ENCODE data around the gene ZNF76.

Gene ZNF76

DNA sequence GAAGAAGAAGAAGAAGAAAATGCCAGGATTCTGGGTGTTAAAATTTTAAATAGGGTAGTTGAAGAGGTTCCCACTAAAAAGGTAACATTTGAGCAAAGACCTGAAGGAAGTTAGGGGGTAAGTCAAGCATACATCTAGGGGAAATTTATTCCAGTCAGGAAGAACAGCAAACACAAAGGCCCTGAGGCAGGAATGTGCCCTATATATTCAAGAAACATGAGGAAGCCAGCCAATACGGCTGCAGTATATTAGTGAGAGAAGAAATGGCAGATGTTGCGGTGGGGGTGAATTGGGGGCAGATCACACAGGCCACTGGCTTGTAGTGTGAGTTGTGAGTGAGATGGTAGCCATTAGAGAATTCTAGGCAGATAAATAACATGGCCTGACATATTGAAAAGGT, 6.0 kb downstream of the ZNF76 start:
- no peak for DNase-seq

DNA sequence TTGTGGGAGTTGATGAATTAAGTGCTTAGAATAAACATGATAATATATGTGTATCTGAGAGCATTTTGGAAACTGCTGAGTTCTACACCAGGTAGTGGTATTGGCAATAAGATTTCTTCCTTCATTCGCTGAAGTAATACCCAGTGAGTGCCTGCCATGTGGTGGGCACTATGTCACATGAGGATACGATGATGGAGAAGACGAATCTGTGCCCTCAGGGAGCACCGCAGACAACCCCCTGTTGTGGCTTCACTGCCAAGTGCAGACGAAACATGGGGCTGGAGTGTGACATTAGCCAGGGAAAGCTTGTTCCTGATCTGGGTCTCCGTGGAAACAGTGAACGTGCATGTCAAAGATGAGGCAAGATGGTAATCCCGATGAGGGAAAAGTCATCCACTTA, 7.9 kb downstream of the ZNF76 start:
- no peak for DNase-seq

DNA sequence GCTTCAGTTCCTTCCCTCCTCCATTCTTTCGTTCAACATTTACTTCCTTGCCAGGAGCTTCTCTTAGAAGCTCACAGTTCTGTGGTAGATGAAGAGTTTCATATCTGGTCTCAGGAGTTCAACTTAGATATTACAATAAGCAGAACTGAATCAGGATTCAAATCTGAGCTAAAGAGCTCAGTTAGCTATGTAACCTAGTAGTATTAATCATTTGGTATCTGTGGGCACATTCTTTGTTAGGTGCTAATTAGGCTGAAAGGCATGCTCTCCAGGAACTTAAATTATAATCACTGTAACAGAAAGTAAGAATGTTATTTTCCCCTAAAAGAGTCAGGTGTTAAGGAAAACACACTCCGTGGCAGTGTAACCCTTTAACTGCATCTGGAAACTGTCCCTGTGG, 8.4 kb downstream of the ZNF76 start:
- DNase-seq, result no peak

DNA sequence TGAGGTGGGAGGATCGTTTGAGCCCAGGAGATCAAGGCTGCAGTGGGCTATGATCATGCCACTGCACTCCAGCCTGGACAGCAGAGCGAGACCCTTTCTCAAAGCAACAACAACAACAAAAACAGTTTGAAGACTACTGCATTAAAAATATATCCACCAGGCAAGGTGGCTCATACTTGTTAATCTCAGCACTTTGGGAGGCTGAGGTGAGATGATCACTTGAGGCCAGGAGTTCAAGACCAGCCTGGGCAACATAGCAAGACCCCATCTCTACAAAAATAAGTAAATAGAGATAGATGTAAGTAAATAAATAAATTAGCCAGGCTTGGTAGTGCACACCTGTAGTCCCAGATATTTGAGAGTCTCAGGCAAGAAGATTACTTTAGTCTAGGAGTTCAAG, 12.5 kb downstream of the ZNF76 start:
- no peak for DNase-seq

DNA sequence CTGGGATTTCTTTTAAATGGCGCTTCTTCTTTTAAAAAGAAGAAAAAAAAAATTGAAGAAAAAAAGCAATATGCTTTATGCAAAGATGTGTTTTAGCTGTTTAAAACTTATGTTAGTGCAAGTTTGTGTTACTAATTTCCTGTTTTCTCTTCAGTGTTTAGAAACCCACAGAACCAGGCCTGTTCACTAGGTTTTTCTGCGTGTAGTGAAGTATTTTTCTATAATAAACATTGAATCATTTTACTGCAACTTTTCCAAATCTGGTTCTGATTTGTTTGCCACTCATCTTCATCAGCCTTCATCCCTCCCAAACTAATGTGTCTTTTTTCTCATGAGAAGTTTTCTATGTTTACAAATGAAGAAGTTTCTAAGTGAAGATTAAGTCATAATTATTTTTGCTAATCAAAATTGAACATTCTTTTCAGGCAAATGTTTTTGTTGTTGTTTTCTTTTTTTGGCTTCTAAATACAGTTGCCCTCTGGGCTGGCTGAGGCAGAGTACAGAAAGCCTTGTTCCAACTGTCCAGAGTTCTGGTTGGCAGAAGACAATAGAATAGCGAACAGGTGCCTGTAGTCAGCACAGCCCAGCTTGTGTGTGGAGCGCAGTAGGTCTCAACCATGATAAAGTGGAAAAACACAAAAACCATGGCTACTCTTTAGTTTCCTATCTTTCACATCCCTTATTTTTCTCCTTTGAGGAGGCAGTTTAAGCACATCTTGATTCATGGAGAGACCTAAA, 14.5 kb downstream of the ZNF76 start:
- no peak for DNase-seq

DNA sequence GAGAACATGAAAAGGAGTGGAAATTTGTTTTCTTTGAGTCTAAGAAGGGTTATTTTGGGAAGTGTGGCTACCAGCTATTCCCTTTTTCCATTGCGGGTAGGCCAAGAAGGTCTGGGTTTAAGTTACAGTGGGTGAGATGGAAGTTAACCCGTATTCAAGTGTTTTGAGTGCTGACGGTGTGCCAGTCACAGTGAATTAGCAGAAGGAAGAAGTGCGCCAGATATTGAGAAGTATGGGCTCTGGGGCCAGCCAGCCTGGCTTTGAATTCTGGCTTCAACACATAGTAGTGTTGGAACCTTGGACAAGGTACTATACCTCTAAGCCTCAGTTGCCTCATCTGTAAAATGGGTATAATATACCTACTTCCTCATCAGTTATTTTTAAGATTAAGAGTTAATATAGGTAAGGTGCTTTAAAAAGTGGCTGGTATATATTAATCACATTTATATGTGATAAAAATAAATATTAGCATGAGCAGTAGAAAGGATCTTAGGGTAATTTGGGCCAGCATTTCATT, 16.3 kb downstream of the ZNF76 start:
- DNase-seq, result no peak

DNA sequence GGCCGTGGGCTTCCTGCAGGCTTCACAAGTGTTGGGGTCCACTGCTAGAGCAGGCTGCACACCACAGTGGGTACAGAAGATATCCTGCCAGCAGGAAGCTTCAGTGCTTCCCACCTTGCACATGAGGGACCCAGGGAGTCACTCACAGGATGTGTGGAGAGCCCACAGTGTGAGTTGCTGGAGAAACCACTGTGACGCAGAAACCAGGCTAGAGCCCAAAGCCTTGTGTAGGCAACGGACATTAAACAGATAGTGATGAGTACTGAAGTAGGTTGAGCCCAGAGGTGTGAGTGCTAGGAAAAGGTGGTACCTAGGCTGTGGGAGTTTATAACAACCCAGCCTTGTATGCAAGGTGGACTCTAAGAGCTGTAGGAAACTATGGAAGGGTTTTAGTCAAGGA, 19.2 kb downstream of the ZNF76 start:
- no peak for DNase-seq

DNA sequence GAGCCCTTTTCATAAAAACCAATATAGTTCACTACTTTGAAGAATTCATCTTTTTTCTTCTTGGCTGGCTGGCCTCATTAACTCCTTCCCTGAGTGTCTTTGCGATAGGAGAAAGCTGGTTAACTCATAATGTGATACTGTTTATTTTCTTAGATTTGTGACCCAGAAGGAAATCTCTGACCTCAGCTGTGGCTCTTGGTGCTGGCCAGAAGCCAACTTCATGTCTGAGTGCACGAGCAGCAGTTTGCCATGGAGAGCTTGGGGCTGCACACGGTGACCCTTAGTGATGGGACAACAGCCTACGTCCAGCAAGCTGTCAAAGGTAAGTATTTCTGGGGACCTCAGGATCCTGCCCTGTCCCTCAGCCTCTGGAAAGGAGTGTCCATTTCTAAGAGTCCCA, 21.4 kb downstream of the ZNF76 start:
- peak in 1 of 56 donors; percentile 20 for DNase-seq

DNA sequence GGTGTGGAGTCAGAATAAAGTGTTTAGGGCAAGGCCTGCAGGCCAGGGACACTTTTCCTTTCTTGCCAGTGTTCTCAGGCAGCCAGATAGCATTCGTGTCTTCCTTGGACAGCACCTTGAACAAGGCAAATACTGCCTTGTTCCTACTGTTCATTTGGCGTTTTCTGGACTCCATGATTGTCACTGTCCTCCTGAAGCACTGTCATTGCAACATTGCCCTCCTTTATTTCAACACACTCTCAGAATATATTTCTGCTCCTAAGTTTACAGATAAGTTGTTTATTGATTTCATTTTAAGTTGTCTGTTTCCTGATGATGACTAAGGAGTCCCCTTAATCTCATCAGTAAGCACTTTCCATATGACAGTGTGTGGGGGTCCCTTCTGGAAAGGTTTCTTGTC, 22.9 kb downstream of the ZNF76 start:
- DNase-seq, result no peak

DNA sequence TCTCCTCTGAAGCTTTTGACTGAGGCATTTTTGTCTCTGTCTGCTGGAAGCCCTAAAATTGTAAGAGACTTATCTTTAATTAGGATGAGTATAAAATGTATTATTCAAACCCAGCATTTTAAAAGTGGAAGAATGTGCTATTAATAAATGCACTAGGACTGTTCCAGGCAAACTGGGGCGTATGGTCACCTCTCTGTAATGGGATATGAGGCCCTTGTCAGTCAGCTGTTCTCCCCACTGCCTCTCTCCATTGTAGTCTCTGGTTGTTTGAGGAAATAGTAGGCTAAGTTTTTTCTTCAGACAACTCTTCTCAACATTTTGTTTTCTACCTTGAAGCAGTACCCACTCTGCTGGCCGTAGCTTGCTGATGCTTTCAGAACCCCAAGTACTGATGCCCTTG, 23.8 kb downstream of the ZNF76 start:
- DNase-seq, result no peak

DNA sequence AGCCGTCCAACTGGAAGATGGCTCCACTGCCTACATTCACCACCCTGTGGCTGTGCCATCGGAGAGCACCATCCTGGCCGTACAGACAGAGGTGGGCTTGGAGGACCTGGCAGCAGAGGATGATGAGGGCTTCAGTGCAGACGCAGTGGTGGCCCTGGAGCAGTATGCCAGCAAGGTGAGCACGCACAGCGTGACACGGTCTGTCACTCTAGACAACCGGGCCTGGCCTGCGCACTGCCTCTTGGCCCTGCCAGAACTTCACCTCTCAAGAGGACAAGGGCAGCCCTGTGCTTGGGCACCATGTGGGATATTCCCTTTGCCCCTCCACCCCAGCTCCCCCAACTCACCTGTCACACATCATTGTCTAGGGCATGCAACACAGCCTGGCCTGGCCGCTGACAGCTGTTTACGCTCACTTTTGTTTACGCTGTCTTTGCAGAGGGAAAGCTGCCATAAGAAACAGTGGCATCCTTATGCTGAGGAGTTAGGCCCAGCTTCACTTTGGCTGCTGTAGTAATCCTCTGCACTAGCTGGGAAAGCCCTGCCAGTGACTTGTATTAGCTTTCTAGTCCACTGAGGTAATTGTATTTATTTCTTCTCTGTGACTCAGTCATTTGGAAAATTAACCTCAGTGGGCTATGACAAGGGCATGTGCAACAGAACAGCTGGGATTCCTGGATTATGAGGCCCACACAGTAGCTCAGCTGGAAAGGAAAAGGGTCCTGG, 28.3 kb downstream of the ZNF76 start:
- DNase-seq, result no peak

DNA sequence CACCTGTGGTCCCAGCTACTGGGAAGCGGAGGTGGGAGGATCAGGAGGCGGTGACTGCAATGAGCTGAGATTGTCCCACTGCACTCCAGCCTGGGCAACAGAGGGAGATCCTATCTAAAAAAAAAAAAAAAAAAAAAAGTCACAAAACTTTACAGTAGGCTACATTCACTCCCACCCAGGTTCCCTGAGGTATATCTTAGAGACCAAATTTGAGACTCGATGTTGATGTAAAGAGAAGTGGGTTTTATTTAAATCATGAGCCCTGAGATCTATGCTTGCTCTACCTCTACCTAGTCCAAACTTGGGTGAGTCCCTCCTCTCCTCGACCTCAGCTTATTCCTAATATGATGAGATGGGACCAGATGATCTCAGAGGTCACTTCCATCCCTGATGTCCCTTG, 29.3 kb downstream of the ZNF76 start:
- no peak for DNase-seq

DNA sequence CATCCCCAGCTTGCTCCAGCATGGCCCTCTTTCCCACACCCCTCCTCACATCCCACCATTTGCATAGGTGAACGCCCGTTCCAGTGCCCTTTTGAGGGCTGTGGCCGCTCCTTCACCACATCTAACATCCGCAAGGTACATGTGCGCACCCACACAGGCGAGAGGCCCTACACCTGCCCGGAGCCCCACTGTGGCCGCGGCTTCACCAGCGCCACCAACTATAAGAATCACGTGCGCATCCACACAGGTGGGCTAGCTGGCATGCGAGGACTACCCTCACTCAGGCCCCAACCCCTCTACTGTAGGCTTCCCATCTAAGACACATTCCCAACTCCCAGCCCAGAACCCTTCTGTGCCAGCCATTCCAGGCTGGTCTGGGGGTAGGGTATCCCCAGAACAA, 32.0 kb downstream of the ZNF76 start:
- no peak for DNase-seq

DNA sequence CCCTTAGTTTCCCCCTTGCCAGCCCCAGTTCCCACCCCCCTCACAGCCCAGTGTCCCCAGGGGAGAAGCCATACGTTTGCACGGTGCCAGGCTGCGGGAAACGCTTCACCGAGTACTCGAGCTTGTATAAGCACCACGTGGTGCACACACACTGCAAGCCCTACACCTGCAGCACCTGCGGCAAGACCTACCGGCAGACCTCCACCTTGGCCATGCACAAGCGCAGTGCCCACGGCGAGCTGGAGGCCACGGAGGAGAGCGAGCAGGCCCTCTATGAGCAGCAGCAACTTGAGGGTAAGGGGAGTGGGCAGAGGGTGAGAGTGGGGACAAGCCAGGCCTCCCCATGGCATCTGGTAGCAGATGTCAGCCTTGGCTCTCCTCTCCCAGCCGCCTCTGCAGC, 33.0 kb downstream of the ZNF76 start:
- DNase-seq, result no peak

DNA sequence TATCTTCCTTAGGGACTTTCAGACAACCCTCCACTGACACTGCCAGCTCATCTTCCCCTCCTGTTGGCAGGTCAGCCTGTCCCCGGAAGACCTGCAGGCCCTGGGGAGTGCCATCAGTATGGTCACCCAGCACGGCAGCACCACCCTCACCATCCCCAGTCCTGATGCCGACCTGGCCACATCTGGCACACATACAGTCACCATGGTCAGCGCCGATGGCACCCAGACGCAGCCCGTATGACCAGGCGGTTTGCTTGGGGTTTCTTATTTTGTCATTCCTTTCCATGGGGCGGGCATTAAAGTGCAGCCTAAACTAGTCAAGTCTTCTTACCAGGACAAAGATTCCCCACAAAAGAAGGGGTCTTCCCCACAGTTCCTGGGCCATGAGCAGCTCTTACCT, 34.1 kb downstream of the ZNF76 start:
- no peak for DNase-seq

DNA sequence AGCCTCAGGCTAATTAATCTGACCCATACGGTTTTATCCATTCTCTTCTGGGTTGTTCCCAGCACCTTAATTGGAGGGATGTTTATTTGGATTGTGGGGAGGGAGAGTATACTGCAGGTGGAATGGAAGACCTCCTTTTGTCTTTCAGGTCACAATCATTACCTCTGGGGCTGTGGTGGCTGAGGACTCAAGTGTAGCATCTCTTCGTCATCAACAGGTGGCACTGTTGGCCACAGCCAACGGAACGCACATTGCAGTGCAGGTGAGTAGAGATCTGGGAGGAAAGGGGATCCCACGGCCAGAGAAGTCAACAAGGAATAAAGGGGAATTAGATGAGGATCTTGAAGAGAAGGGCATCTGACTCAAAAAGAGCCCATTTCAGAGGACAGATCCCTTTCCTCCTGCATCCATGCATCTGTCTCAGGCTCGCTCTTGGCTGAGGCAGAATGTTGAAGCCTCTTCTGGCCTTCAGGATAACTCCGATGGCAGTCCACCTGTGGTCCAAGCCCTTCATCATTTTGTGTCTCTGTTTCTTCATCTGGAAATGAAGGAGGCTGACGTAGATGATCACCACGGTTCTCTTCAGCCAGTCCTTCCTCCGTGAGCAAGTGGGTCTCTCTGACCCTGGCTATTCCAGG, 34.9 kb downstream of the ZNF76 start:
- DNase-seq, result peak in 8 of 56 donors; percentile 8 to 42 (median 18)

DNA sequence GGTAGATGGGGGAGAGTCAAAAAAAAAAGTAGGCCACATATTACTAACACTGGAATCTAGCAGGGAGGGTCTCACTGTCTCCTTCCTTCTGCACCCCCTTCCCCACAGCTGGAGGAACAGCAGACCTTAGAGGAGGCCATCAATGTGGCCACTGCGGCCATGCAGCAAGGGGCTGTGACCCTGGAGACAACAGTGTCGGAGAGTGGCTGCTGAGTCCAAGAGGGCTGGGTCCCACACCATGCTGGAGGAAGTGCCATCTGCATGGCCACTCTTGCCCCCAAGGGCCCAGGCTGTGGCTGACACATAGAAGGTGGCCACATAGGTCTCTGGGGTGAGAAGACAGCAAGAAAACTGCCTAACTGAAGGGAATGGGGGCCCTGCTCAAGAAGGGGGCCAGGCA, 35.5 kb downstream of the ZNF76 start:
- no peak for DNase-seq

DNA sequence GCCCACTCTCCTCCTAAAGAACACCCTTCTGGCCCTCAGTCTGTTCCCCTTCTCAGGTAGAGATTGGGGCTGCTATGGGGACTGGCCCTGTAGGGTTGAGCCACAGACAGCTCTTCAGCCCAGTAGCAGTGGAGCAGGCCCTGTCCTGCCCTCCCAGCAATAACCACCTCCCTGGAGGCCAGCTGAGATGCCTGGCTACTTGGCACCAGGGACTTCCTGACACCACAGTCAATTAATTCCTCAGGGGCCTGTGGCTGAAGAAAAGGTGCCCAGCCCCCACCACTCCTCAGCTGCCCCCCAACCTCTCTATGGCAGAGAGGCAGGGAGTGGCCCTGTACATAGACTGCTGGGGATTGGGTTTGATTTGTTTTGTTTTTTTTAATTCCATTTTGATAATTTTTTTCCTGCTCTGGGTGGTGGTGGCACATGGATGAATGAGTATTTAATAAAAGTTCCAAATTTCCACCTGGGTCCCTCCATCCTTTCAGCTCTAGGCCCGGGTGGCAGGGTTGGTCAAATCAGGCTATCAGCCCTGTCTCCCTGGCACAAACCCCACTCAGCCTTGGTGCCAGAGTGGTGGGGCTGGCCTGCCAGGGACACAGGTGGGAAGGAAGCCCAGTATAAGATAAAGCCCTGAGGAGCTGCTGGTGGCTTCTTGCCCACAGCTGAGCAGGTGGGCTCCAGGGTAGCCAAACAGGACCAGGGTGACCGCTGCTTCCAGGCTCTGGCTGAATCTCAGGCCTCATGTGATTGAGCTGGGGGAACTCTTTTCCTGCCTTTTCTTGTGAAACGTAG, 36.2 kb downstream of the ZNF76 start:
- DNase-seq, result no peak

DNA sequence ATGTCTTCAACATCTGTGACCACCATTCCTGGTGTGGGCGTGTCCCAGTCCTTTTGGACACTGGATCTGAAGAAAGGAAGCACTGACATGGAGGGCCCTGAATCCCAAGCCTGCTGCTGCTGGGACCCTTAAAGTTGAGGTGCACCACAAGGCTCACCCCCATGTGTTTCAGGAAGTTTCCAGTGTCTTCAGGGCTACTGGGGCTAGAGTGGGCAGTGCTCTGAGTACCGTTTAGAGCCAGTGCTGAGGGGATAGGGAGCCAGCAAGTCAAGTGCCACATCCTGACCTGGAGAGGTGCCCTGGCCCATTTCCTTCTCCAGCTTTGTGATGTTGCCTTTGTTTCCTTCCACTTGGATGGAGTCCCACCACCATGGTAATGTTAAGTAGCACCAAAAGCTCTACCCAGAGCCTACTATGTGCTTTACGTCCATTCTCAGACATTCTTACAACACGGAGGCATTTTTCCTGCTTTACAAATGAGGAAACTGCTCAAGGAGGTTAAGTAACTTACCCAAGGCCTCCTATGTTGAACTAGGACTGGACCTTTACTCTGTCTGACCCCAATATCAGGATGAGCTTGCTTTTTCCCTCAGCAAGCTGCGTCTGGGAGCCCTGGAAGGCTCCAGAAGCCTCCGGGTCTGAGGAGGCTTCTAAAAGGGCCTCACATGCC, 37.5 kb downstream of the ZNF76 start:
- no peak for DNase-seq

DNA sequence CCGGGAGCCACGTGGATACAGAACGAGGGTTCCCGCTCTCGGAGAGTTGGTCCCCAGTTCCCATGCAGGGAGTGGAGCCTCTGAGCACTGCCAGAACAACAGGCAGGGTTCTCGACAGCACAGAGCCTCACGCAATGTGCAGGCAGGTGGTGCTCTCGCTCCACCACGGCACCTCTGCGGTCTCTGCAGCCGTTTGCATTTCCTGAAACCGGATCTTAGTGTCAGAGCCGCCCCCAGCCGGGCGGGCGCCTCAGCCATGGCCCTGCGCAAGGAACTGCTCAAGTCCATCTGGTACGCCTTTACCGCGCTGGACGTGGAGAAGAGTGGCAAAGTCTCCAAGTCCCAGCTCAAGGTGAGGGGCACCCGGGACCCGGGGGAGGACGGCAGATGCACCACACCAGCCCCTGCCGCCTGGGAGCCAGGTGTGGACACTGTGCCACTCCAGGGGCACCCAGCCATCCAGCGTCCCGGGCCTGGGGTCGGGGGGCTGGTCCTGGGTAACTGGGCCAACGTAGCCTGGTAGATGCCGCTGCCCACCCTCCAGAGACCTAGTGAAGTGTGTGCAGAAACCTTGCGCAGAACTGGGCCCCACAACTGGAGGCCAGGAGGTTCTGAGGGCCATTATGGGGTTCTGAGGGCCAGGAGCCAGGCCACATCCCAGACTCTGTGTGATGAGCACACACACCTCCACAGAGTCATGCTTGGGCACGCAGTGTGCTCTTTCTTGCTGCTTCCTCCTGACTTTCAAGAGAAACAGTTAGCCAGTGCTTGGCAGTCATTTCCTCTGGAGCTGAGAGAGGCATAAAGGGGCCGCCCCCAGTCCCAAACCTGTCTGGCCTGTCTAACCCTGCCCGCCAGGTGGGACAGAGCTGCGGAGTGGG, 38.3 kb downstream of the ZNF76 start, which contains the start of gene DEF6:
TSS of gene DEF6 (plus strand) at position 218 of the 881 bp plus-strand sequence. CDS start at position 257, 39 bp downstream.
- DNase-seq, result peak in 17 of 56 donors; percentile 11 to 59 (median 25)

Measured in amygdala (tissue), 56 donors.